H54 (cell line): ENCODE measurements around the gene PRKG1.
A peak's percentile ranks its signal among the peaks of the same experiment; 100 is the strongest.

Source experiments
- DNase-seq: peaks from one replicate; pipeline ENCODE4 v3.0.0; 2011; ENCODE audit warnings: low spot score, mixed read lengths; ENCODE audit not compliant: insufficient read length
- FAIRE-seq: peaks from 3 replicates; lab custom pipeline; 2011; peaks lifted over from hg19 to GRCh38; lab: Jason Lieb, UNC
- POLR2A ChIP-seq: IDR thresholded peaks from 2 replicates; pipeline ENCODE4 v1.6.1; 2011; ENCODE audit warnings: low read depth, mild to moderate bottlenecking, low read length

The PRKG1 gene

GRCh38 chr10:51289519-51289918 is 215.2 kb downstream of the PRKG1 start:
- TF ChIP-seq POLR2A, result no peak
- DNase-seq (no peak), FAIRE-seq (no peak)

DNA sequence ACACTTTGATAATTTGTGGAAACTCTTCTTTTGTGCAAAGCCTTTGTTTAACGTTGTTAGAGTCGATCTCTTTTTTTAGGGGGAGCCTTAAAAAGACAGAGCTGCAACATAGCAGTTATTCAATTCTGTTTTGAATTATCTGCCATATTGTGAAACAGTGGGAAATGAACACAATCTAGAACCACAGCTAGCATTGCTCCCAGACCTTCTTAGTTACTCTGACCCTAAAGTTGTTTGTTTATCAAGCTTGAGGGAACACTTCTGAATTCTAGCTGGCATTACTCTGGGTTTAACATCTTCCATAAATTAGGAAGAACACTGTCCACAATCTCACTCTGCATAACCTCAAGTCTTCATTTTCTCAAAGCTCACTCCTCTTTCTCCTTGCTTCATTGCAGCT is 217.7 kb downstream of the PRKG1 start:
- TF ChIP-seq POLR2A, result no peak
- FAIRE-seq, result no peak
- no peak for DNase-seq

- FAIRE-seq, result peak; percentile 62
- TF ChIP-seq POLR2A, result no peak
- DNase-seq, result no peak
Observed at GRCh38 chr10:51297438-51297837, 223.2 kb downstream of the PRKG1 start.

- FAIRE-seq (no peak), DNase-seq (no peak)
- no peak for TF ChIP-seq POLR2A
Observed at GRCh38 chr10:51300617-51301304, 226.5 kb downstream of the PRKG1 start.

DNA sequence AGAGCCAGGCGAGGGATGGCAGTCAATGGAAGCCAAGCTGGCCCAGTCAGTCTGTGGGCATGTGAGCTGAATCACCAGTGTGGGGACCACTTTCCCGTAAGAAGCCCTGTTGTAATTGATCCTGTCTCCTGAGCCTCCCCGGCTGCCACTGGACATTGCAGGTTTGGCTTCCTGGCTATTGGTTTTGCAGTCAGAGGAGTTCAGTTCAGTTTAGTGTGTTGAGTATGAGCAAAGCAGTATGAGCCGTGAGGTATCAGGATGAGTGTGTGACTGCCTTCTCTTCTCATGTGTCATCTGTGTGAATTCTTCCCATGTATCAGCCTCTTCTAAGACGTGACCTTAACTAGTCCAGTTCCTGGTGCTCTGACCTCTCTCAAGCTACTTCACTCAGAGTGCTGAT is 227.4 kb downstream of the PRKG1 start:
- DNase-seq, result no peak
- peak; percentile 58 for FAIRE-seq

GRCh38 chr10:51302316-51302715 is 228.0 kb downstream of the PRKG1 start:
- no peak for DNase-seq
- TF ChIP-seq POLR2A, result no peak
- FAIRE-seq, result no peak

More for the DNA sequence above, 227.4 kb downstream of the PRKG1 start:
- TF ChIP-seq POLR2A, result no peak

DNA sequence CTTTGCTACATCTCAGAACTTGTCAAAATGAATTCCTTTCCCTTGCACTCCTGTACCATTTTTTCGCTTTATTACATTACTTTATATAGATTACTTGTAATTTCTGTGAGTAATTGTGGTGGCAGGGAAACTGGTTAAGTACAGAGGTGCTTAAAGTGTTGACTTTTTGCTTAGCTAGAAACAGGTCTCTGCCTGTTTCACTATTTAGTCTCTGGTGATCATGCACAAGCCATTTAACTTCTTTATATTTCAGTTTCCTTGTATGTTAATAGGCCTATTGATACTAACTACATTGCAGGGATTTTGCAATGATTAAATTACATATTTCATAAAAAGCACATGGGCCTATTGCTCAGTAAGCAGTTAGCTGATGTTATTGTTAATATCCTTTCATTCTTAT is 233.8 kb downstream of the PRKG1 start:
- TF ChIP-seq POLR2A, result no peak
- DNase-seq (no peak), FAIRE-seq (no peak)

GRCh38 chr10:51311228-51311627 is 236.9 kb downstream of the PRKG1 start:
- FAIRE-seq (peak; percentile 68), DNase-seq (no peak)

DNA sequence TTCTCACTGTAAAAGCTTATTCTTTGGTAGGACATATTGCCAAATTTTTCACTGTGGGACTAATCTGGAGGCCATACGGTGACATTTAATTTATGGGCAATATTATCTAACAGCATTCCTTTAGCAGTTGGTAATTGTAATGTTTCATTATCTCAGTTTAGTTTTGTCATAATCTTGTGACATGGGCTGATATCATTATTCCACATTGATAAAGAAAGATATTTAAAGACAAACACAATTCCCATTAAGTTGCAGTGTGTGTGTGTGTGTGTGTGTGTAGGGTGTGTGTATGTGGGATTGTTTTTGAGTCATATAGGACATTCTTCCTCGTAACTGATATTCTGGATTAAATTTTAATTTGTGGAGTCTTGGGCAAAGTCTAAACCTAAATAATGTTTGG is 238.5 kb downstream of the PRKG1 start:
- no peak for FAIRE-seq
- TF ChIP-seq POLR2A, result no peak
- no peak for DNase-seq

More at GRCh38 chr10:51311228-51311627, 236.9 kb downstream of the PRKG1 start:
- TF ChIP-seq POLR2A, result no peak

DNA sequence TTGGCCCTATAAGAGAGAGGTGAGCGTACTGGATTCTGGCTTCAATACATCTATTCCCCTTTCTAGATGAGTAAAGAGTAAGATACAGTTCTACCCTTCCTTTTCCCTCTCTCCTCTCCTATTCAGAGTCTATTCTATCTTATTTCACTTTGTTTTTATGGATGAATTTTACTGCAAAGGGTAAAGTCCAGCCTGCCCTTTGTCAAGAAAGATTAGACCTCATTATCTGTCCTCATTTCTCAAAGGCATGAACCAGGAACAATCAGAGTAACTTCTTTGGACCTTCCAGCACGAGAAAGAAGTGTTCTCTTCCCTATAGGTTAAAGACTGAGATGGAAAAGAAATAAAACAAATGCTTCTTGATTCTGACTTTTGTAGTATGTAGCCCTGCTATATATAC is 239.0 kb downstream of the PRKG1 start:
- no peak for DNase-seq
- FAIRE-seq, result no peak
- TF ChIP-seq POLR2A, result no peak

GRCh38 chr10:51313773-51314478 is 239.6 kb downstream of the PRKG1 start:
- no peak for TF ChIP-seq POLR2A
- DNase-seq (no peak), FAIRE-seq (no peak)

- no peak for TF ChIP-seq POLR2A
- DNase-seq, result no peak
- FAIRE-seq, result no peak
Observed at GRCh38 chr10:51314481-51314880, 240.2 kb downstream of the PRKG1 start.

DNA sequence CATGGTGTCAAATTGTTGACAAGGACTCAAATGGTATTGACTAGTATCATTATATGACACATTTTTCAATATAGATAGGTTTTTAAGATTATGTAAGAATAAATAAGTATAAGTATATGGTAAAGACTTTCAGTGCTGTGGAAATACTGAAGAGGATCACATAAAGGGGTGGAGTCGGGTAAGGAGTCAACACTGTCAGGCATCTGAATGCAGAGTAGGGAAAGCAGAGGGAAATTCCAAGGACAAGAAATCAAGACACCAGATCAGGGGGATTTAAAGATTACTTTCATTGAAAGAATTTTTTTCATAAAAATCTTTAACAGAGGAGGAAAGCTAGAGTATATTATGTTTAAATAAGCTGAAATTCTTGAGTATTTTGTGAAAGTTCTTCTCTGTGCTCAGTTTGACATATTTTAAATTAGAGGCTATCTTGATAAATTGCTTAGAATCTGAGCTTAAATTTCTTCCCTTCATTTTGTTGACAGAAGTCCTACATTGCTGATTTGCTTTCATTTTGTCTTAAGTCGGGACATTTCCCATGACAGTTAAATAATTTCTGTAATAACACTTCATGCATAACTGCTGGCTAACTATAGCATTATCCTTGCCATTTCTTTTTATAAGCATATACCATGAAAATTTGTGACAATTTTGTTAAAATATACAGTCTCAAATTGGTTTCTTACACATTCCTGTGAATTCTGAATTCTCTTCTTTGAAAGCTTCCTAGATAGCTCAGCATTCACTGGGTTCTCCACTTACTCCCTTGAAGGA is 244.3 kb downstream of the PRKG1 start:
- FAIRE-seq (no peak), DNase-seq (no peak)
- no peak for TF ChIP-seq POLR2A

DNA sequence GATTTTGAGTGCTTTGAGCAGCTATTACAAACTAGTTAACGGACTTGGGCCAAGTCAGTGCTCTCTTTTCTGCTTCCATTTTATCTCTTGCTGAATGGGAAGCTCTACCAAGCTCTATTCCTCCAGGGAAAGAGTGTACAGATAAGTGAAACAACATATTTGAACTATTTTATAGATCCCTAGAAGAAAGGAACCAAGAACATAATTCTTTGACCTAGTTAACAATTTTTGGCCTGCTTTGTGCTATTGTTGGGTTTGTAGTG is 244.8 kb downstream of the PRKG1 start:
- DNase-seq (no peak), FAIRE-seq (no peak)
- TF ChIP-seq POLR2A, result no peak
